ELR (cell line): ENCODE results near the gene CD4.

ENCODE experiments used
- DNase-seq: peaks from one replicate; pipeline ENCODE4 v3.0.0-alpha.2; 2015; ENCODE audit warnings: low read depth

CD4 gene

DNA sequence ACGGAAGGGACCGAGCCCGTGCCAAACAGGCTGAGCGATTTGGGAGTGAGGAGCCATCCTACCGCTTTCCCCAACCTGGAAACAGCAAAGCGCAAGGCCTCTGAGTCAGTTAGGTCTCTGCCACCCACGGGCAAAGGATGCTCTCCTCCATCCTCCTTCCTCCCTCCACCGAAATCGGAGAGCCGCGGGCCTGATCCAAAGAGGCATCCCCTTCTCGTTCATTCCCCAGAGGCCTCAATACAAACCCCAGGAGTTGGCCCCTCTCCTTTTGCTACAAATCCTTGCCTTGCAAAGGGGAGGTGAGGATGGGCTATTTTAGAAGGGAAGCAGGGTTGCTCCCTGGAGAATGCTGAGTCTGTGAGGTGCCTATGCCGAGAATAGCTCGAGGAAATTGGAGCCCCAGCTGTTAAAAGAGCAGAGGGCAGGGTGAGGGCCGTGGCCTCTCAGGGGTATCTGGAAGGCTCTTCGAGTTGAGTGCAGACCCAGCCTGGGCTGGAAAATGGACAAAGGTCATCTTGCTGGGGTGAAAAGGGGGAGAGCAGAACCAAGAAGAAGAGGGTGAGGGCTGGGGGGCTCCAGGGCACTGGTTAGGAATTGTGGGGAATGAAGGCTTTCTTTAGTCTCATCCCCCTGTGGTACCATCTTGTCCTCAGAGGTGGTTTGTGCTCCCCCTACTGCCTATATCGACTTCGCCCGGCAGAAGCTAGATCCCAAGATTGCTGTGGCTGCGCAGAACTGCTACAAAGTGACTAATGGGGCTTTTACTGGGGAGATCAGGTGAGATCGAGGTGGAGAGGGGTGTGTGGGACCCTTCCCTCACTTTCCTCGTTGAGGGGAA is 79.1 kb downstream of the CD4 start:
- peak; percentile 56 for DNase-seq

DNA sequence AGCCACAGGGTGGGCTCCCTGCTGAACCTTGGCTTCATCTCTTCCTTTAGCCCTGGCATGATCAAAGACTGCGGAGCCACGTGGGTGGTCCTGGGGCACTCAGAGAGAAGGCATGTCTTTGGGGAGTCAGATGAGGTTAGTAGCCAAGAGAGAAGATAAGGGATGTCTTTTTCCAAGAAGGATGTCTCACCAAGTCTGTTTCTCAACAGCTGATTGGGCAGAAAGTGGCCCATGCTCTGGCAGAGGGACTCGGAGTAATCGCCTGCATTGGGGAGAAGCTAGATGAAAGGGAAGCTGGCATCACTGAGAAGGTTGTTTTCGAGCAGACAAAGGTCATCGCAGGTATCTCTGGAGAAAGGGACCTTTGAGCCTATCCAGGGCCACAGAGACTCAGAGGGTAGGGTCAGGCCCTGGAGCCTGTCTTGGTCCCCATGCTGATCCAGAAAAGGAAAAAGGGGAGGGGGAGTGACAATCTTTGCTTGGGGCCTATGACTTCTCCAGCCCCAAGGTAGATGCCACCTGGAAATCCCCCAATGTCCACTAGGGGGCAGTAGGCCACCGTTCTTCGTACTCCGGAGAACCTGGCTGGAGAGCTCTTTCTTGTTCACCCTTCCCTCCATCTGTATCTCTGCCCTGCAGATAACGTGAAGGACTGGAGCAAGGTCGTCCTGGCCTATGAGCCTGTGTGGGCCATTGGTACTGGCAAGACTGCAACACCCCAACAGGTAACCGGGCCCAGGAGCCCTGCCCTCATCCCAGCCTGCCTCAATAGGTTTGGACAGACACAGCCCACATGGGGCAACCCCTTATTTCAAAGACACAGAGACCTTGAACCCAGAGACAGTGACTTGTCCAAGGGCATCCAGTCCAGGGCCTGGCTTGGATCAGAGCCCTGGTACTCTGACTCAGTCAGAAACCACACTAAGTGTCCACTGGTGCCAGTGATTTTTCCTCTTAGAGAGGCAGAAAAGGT is 80.0 kb downstream of the CD4 start:
- DNase-seq, result peak; percentile 84

DNA sequence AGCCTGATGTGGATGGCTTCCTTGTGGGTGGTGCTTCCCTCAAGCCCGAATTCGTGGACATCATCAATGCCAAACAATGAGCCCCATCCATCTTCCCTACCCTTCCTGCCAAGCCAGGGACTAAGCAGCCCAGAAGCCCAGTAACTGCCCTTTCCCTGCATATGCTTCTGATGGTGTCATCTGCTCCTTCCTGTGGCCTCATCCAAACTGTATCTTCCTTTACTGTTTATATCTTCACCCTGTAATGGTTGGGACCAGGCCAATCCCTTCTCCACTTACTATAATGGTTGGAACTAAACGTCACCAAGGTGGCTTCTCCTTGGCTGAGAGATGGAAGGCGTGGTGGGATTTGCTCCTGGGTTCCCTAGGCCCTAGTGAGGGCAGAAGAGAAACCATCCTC is 81.0 kb downstream of the CD4 start:
- peak; percentile 27 for DNase-seq
